Epithelial cell of proximal tubule (primary cell): Measurements from ENCODE around the gene PLCL1. TPM values are rescaled to one million over a fixed set of nuclear protein-coding genes. Genes with fewer than 3 reads are reported as not detected.

Source experiments
- DNase-seq: peaks from one replicate; pipeline ENCODE4 v3.0.0-alpha.2; 2011; ENCODE audit warnings: low read depth
- H3K4me3 ChIP-seq: 2 replicates; pipeline ENCODE4 v1.5.1; 2011; ENCODE audit warnings: low read depth, mild to moderate bottlenecking, low read length
- total RNA-seq: library from RNA; depleted of rRNA; stranded (reverse); fragments of >200 nt; gene quantifications from 2 replicates; pipeline ENCODE4 v1.2.3, GENCODE V29; 2015
- TF ChIP-seq, protein P1 (sequence below): conservative IDR thresholded peaks from 2 replicates; pipeline ENCODE4 v1.5.1; 2012; ENCODE audit warnings: low read depth, mild to moderate bottlenecking, low read length

The PLCL1 gene
- total RNA-seq, 1 donor from 2014 or later = not detected

DNA sequence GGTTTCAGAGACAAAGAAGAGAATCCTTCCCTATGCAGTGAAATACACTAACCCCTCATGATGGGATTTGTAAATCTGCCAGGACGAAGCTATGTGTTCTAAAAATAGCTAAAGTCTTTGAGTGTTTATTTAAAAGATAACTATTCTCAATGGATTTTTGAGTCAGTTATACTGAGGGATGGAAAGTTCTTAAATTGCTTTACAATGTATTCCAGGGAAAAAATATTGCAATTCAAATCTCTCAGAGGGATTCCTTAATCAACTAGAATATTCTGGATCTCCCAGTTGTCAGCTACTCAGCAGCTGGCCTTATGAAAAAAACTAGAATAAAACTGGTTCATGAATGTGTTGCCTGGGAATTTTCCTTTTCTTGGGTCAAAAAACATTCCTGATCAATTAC lies 312.4 kb downstream of the PLCL1 start:
- no peak overlapping the region for H3K4me3 ChIP-seq
- TF ChIP-seq, protein P1, sequence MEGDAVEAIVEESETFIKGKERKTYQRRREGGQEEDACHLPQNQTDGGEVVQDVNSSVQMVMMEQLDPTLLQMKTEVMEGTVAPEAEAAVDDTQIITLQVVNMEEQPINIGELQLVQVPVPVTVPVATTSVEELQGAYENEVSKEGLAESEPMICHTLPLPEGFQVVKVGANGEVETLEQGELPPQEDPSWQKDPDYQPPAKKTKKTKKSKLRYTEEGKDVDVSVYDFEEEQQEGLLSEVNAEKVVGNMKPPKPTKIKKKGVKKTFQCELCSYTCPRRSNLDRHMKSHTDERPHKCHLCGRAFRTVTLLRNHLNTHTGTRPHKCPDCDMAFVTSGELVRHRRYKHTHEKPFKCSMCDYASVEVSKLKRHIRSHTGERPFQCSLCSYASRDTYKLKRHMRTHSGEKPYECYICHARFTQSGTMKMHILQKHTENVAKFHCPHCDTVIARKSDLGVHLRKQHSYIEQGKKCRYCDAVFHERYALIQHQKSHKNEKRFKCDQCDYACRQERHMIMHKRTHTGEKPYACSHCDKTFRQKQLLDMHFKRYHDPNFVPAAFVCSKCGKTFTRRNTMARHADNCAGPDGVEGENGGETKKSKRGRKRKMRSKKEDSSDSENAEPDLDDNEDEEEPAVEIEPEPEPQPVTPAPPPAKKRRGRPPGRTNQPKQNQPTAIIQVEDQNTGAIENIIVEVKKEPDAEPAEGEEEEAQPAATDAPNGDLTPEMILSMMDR = no peak
- DNase-seq = no peak

DNA sequence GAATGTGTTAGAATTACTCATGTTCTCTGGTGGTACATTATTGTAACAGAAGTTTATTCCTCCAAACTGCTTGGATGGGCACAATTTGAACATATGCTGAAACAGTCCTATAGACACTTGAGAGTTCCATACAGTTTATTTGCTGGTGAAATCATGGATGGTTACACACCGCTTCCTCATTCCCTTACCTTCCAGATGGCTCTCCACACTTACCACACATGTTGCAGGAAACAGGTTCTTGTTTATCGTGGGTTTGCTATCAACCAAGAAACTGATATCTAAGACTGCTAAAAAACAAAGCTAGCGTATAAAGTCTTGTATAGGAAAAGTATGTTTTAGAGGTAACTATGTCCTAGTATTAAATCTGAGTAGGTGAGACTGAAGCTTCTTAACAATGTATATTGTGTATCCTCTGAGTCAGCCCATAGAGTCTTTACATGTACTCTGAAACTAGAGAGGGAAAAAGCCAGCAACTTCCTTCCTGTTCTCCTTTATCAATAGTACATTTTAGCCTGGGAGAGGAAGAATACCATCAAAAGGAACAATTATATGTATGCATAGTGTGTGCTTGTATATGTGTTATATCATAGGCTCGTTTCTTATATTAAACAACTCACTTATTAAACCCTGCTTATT lies 313.1 kb downstream of the PLCL1 start:
- no peak for DNase-seq

DNA sequence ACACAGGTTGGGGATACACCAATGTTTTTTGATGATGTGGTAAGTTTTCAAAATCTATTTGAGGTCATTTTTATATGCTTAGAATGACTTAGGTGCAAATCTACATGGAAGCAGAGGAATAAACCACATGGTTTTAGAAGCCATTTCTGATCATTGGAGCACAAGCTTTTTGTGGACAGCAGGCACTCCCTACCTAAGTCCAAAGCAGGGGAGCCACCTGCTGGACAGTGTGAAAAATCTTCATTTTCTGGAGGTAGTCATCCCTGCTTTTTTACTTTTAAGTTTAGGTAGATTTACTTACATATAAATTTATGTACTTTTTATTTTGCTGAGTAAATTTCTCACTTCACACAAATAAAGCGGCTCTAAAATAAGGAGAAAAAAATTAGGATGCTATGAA lies 323.2 kb downstream of the PLCL1 start:
- TF ChIP-seq, protein P1 = peak; percentile 87
- peak; percentile 25 for DNase-seq
- no peak overlapping the region for H3K4me3 ChIP-seq

More for the DNA sequence above, 313.1 kb downstream of the PLCL1 start:
- TF ChIP-seq, protein P1 = no peak
- no peak overlapping the region for H3K4me3 ChIP-seq

DNA sequence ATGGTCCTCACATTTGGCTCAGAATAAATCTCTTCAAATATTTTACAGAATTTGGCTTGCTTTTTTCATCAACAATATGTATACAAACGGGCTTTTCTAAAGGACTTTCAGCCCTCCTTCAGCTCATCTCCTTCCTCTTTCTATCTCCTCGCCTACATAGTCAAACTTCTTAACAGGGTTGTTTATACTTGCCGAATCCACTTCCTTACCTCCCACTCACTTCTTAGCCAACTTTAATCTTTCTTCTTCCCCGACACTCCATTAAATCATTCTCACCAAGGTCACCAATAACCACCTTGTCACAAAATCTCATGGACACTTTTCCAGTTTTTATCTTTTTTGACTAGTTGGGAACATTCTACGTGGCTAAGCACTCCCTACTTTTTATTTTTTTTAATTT lies 325.2 kb downstream of the PLCL1 start:
- TF ChIP-seq, protein P1 = no peak
- no peak for DNase-seq
- no peak overlapping the region for H3K4me3 ChIP-seq

DNA sequence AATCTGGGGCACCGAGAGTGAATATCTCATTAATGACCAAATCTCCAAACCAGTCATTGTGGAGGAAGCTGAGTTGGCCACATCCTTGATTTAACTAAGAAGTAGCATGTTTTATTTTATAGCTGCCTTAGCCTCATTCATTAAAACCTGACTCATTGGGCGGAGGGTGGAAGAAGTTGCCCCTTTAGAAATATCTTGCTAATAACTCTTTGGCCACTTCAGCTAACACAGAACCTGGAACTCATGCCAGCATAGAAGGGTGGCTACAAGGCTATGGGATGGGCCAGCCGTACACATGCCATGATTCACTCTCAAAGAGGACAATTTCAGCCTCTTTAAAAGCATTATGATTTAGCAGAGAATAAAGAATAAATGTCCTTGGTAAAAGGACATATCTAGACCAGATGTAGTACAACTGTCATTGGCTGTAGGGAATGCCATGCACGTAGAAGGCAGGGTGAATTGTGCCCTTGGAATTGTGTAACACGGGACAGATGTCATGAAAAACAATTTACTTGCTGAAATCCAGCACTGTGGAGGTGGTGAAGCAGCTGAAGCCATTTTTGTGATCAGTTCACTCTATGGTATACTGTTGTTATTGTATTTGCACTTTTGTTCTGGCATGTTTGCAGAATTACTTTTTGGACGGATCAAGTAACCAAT lies 330.0 kb downstream of the PLCL1 start:
- H3K4me3 ChIP-seq = no peak overlapping the region
- TF ChIP-seq, protein P1 = no peak
- DNase-seq = no peak

DNA sequence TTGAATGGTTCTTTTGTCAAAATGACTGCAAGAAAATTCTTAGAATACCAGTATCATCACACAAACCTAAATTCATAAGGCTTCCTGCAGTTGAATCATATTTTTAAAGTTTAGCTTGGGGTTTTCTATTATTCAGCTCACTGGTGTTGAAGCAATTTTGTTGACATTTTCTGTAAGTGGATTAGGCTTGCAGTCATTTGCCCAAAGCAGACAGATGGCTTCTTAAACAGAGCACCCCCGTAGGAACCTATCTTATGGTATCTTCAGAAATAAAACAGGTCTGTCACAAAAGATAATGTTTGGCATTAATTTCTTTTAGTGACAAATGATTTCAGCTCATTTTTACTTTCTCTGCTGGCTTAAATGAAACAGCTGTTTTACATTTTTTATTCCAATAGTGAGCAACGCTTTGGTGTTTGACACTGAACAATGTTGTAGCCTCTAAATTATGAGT lies 331.1 kb downstream of the PLCL1 start:
- H3K4me3 ChIP-seq = no peak overlapping the region
- no peak for DNase-seq
- TF ChIP-seq, protein P1 = no peak
